NCI-H2171 (cell line): ENCODE measurements around the gene BIVM.
A peak's percentile ranks its signal among the peaks of the same experiment; 100 is the strongest.

Experiments
- DNase-seq: peaks from one replicate; lab custom pipeline; 2025; lab: John Stamatoyannopoulos, UW

BIVM gene

DNA sequence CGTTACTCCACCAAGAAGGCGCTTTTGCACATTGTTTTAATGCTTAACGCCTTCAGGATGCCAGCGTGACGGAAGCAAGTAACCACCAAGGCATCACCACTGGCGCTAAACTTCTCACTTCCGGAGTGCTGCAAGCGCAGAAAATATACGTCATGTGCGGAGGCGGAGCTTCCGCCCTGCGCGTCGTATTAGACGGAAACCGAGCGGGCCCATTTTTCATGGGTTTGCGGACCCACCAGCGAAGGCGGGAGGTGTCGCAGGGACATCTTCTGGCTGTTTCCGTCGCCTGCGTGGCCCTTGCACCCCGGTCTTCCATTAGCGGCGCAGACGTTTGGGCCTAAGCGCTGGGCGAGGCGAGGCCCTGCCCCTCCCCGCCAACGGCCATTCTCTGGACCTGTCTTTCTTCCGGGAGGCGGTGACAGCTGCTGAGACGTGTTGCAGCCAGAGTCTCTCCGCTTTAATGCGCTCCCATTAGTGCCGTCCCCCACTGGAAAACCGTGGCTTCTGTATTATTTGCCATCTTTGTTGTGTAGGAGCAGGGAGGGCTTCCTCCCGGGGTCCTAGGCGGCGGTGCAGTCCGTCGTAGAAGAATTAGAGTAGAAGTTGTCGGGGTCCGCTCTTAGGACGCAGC lies 46.8 kb downstream of the BIVM start, which contains the start of gene ERCC5:
Gene ERCC5, plus strand, starts transcription at position 403 of the 631 bp plus-strand sequence. CDS start 235 bp downstream, outside the sequence.
- peak; percentile 93 for DNase-seq

DNA sequence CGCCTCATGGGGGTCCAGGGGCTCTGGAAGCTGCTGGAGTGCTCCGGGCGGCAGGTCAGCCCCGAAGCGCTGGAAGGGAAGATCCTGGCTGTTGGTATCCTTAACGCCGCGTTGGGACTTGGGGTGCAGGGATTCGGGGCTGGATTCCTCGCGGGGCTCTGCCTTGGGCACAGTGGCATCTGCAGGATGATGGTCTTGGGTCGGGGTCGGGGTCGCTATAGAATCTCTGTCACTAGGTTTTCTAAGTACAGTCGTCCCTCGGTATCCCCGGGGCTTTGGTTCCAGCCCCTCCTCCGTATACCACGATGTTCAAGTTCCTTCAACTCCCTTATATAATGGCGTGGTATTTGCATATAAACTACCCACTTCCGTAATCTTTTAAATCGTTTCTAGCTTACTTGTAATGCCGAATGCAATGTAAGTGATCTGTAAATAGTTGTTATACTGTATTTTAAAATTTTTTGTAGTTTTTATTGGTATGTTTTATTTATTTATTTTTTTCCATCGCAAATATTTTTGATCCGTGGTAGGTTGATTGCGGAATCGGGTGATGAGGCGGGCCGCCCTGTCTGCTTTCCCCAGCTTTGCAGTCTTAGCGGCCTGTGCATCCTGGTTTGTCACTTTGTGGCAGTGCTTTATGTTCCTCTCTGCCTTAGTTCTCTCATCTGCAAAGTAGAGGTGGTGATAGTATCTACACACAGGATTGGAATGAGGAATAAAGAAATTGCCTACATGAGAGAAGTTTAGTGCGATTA lies 47.5 kb downstream of the BIVM start:
- peak; percentile 16 for DNase-seq

DNA sequence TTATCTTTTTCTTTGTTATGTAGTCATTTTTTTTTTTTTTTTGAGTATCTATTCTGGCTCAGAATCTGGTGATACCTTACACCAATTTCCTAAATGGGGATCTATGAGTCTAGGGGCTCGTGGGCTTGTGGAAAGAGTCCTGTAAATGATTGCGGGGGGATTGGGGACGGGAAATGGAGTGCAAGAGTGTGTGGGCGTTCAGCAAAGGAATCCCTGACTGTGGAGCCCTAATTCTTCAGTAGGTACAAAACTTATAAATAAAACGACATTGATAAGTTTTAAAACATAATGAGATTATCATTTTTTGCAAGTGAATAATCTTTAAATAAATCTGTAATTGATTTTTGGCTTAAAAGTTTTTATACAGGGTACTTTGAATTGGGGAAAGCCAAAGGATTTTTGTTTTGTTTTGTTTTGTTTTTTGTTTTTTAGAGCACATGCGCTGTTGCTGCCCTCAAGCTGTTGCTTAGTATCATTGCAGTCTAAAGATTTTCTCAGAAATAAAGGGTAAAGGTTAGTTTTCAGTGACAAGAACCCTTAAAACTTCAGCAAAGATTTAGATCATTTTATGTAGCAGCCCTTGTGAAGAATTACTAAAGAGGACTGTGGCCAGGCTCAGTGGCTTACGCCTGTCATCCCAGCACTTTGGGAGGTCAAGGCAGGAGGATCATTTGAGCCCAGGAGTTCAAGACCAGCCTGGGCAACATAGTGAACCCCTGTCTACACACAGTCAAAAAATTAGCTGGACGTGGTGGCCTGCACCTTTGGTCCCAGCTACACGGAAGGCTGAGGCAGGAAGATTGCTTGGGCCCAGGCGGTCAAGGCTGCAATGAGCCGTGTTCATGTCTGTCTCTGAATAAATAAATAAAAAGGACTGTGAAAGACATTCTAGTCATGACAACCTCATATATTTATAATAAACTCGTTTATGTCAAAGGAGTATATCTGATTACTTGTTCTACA lies 48.6 kb downstream of the BIVM start:
- peak; percentile 11 for DNase-seq

DNA sequence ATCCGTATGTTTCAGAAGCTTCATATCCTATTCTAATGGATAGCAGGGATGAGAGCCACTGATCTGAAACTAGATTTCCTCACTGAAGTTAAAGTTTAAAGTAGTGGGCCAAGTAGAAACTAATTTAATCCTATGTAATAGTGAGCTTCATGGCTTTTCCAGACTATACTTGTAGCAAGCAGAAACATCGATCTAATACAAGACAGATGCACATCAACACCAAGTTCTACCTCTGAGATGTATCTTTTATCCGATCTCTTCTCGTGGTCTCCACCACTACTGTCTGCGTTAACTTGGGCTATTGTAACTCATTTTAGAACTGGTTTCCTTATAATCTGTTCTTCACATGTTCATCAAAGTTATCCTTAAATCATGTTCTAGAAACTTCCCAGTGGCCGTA lies 50.0 kb downstream of the BIVM start:
- DNase-seq, result no peak

DNA sequence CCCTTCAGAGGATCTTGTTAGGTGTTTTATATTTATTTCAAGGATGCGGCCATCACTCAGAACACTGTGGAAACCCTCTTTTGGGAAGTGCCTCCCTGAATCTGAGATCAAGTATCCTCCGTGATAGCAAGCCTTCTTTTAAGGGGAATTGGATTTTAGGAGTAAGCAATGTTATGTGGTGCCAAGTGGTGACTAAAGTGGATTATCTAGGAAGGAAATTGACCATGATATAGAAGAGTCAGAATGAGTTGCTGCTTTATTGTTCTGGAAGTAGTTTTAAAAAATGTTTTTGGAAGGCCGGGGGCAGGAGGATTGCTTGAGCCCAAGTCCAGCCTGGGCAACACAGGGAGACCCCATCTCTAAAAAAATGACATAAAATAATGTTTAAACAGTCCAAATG lies 53.6 kb downstream of the BIVM start:
- no peak for DNase-seq

DNA sequence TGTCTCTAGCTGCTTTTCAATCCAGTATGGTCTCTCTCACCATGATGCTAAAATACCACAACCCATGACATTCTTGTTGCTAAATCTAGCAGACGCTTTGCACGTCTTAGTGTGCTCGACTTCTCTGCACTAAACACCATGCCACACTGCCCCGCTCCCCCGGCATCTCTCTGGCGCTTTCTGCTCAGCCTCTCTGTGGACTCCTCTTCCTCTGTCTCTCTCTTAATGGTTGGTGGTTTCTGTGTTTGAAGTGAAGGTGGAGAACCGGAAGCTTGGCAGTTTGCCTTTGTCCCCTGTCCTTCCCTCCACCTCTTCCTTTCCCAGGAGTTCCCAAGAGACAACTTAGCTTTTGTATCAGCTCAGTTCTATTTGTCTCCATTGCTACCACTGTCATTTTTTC lies 55.8 kb downstream of the BIVM start:
- no peak for DNase-seq

DNA sequence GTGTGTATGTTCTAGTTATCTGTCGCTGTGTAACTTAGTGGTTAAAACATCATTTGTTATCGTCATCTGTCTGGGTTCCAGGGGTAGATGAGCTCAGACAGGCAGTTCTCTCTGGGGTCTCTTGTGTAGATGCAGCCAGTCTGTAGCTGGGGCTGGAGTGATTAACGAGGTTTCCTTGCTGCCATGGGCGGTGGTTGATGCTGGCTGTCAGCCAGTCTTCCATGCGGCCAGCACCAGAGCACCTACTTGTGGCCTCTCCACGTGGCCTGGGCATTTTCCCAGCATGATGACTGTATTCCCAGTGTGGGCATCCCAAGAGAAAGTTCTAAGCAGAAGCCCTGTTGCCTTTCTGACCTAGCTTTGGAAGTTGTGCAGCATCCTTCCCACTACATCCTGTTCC lies 57.6 kb downstream of the BIVM start:
- no peak for DNase-seq

DNA sequence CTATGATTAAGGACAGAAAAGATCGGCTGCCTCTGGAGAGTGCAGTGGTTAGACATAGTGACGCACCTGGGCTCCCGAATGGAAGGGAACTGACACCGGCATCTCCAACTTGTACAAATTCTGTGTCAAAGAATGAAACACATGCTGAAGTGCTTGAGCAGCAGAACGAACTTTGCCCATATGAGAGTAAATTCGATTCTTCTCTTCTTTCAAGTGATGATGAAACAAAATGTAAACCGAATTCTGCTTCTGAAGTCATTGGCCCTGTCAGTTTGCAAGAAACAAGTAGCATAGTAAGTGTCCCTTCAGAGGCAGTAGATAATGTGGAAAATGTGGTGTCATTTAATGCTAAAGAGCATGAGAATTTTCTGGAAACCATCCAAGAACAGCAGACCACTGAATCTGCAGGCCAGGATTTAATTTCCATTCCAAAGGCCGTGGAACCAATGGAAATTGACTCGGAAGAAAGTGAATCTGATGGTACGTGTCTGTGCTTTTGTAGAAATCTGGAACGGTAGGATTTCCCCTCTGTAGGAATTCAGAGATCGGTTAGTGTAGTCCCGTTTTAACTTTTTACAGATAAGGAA lies 63.8 kb downstream of the BIVM start:
- no peak for DNase-seq

DNA sequence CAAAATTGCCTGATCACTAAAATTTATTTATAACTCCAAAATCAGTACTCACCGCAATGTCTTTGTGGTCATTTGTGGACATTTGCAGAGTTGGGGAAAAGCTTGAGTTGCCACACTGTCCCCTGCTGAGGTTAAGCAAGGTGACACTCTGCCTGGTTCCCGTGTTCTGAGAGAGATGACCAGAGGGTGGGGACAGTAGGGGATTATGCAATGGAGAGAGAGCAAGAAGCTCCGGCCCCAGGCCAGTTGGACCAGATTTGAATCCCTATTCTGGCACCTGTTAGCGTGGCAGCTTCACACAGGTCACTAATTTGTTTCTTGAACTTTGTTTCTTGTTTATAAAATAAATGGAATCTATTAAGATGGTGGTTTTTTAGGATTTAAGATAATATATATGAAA lies 64.7 kb downstream of the BIVM start:
- no peak for DNase-seq

DNA sequence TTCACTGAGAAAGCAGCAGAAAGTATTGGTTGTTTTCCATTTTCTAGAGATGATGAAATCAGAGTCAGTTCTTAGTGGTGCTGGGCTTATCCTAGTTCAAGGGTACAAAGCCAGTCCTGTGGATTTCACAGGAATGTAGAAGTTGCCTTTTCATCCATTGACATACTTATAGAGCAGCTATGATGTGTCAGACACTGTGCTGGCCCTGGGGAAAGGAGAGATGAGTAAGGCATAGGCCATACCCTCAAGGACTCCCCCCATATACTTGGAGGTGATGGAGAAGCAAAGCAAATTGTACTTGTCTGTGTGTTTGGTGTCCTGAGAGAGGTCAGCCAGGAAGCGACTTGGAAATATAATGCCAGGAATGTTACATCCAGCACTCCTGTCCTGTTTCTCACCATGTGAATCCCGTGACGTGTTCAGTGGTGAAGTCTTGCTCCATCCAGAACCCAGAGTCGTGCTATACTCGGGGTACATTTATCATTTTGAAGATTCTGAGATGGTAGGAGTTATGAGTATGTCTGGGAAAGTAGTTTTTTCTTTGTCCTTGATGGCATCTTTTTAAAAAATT lies 69.5 kb downstream of the BIVM start:
- DNase-seq, result no peak

DNA sequence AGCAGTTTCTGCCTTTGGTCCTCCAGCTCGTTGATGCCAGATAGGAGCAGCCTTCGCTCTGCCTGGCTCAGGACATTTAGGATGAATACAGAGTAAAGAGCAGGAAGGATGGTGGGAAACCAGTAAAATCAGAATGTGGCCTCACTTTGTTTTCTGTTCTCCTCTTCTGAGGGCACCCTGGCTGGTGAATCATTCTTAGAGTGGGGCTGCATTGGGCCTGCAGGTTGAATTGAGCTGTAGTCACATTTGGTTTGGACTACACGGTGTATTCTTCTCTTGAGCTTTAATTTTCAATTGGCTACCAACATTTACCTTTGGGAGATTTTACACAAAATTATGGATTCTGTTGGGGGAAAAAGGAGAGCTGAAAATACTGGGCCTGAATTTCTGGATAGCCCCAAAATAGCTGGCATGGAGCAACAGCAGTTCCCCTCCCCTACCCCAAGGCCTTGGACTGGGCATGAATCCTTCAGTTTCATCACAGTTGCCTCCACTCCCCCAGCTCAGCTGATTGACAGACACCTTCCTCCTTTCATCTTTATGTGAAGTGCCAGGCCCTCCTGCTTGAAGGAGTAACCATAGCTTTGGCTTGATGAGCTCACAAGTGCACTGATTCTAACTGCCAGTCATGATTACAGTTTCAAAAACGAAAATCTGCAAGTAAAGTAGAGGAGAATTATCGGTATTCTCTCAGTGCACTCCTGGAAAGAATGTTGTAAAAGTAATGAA lies 71.2 kb downstream of the BIVM start:
- no peak for DNase-seq

DNA sequence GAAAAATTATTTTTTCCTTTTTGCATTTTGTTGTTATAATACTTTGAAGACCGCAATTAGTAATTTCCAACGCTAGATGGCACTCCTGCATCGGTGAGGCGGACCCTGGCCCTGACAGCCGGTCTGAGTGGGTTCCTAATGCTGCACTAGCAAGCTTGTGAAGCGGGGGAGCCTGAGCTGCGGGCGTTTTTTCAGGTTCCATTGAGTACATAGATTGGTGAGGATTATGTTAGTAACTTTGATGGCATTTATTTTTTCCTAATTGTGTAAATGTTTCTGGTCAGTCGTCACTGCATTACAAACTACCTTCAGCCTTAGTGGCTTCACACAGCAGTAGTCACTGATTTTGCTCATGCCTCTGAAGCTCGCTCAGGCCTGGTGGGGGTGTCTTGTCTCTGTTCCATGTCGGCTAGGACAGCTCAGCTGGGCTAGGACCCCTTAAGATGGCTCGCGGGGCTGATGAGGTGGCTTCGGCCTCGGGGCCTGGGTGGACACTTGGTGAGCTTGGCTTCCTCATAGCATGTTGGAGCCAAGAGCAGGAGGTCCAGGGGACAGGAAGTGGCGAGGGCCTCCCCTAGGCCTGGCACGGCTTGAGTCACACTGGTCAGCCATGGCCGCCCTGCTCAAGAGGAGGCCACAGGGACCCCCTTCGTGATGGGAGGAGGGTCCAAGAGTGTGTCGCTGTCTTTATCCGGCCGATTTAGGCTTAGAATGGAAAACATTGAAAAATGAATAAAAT lies 71.9 kb downstream of the BIVM start:
- DNase-seq, result peak; percentile 44

DNA sequence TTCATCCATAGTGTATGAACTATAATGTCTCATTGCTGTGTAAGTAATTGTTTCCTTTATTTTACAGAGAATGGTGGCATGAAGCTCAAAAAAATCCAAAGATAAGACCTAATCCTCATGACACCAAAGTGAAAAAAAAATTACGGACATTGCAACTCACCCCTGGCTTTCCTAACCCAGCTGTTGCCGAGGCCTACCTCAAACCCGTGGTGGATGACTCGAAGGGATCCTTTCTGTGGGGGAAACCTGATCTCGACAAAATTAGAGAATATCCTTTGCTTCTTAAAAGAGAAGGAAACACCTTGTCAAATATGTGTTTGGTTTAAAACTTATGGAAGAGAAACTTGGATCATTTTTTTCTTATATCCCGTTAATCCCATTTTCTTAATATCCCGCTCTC lies 73.2 kb downstream of the BIVM start:
- DNase-seq, result no peak

DNA sequence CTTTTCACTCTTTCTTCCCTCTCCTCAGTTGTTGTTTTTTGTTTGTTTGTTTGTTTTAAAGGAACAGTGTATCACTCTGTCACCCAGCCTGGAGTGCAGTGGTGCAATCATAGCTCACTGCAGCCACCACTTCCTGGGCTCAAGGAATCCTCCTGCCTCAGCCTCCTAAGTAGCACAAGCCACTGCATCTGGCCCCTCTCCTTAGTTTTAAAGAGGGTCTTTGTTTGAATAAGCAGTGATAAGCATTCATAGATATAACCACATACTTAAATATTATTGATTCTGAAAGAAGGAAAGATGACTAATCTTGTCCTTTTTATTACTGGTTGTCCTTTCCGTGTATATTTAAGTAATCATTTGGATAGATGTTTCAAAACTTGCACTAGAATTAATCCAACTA lies 73.6 kb downstream of the BIVM start:
- DNase-seq, result no peak

DNA sequence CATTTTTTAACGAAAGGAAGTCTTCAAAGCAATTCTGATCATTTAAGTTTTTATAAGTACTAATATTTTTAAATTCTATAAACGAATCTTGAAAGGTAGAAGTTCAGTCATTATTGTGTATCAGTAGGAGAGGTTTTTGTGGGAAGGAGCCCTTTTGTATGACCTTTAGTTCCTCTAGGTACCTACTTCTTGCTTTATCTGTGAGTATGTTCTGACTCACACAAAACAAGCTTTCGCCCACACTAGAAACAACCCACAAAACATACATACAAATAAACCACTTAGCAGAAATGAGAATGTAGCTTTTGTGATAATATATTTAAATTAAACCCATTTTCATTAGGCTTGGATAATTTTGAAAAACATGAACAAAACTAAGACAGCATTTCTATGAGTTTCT lies 74.7 kb downstream of the BIVM start:
- no peak for DNase-seq

DNA sequence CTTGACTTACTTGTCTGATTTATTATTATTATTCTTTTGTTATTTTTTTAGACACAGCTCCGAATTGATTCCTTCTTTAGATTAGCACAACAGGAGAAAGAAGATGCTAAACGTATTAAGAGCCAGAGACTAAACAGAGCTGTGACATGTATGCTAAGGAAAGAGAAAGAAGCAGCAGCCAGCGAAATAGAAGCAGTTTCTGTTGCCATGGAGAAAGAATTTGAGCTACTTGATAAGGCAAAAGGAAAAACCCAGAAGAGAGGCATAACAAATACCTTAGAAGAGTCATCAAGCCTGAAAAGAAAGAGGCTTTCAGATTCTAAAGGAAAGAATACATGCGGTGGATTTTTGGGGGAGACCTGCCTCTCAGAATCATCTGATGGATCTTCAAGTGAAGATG lies 76.3 kb downstream of the BIVM start:
- no peak for DNase-seq

DNA sequence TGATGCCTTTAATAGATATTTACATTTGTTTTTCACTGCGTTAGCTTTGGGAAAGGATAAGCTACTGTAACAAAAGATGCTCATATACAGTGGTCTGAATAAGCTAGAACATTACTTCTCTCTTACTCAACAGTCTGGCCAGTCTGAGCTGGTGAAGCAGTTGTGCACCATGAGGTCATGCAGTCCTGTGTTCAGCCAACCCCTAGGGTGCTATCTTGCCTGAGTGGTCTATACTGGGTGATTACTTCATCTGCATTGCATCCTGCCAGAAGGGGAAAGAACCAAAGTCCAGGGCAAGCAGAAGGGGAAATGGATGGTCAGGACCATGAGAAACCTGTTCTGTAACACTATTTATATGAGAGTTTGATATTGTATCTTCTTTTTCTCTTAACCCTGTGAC lies 78.4 kb downstream of the BIVM start:
- DNase-seq, result no peak

DNA sequence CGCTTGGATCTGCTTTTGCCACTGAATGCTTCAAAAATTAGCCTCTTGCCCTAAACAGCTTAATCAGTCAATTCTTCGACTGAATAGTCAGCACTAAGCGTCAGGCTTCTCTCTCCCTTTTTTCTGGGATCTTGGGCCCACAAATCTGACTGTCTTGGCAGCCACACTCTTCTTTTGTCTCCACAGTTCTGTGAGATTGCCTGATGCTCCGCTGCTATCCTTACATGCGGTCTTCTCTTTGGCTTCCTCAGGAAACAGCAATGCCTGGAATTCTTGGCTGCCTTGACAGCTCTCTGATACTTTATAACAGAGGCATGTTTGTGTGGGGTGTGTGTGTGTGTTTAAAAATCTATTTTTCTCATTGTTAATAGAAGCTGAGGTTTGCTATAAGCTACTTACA lies 79.6 kb downstream of the BIVM start:
- no peak for DNase-seq

DNA sequence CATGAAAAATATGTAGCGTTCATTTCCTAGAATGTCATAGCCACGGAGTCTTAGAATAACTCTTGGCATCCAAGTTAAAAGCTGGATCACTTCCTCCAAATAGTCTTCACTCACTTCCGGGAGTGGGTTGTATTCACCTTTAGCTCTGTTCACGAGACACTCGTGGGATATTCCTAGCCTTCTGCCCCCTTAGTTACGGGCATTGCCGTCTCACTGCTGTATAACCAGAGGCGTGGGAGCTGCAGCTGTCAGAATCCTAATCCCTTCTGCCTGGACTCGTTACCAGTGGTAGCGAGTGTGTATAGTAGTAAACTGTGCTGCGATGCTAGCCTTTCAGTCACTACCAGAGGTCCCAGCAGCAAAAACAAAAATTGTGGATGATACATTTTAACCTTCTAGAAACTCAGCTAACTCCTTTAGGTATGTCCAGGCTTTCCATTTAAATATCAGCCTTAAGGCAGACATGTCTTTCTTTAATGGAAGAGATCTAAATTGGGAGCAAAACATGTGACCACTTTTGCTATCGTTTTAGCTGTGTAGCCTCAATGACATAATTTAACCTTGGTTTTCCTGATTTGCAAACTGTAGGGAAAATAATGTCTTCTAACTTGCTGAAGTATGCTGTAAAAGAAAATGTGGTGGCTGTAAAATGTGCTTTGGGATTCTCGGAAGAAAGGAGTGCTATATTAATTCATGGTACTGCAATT lies 81.0 kb downstream of the BIVM start:
- no peak for DNase-seq
